C4-2B (cell line): Measurements from ENCODE around the gene HYAL3.
"Not testable (repeated sequence)": the region's sequence is repeated elsewhere in the genome, so short reads cannot be mapped to it uniquely, and the experiment has no call there.

Source experiments
- H3K27ac ChIP-seq: fragments of 450-650 bp; 2 replicates; pipeline ENCODE4 v1.5.1; 2017
- ZFX ChIP-seq: fragments of 450-650 bp; IDR thresholded peaks from 2 replicates; pipeline ENCODE4 v1.6.1; 2017
- TF ChIP-seq, protein P1 (sequence below): fragments of 450-650 bp; conservative IDR thresholded peaks from 2 replicates; pipeline ENCODE4 v1.5.1; 2017; ENCODE audit warnings: mild to moderate bottlenecking

Gene HYAL3

DNA sequence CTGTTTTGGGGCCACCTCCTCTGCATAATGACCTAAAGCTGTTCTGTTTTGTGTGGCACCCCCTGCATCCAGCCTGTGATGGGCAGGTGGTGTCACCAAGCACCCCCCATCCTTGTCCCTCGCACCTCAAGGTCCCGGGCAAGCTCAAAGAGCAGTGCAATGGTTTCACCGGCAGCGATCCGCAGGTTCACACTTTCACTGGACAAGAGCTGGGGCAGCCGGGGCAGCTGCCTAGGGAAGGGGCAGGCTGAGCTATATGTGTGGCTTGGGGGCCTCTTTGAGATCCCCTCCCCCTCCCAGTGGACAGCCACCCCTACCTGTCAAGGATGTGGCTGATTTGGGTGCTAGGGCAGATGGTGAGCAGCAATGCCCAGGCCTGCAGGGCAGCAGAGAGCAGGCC is 10.1 kb downstream of the HYAL3 start:
- TF ChIP-seq, protein P1, sequence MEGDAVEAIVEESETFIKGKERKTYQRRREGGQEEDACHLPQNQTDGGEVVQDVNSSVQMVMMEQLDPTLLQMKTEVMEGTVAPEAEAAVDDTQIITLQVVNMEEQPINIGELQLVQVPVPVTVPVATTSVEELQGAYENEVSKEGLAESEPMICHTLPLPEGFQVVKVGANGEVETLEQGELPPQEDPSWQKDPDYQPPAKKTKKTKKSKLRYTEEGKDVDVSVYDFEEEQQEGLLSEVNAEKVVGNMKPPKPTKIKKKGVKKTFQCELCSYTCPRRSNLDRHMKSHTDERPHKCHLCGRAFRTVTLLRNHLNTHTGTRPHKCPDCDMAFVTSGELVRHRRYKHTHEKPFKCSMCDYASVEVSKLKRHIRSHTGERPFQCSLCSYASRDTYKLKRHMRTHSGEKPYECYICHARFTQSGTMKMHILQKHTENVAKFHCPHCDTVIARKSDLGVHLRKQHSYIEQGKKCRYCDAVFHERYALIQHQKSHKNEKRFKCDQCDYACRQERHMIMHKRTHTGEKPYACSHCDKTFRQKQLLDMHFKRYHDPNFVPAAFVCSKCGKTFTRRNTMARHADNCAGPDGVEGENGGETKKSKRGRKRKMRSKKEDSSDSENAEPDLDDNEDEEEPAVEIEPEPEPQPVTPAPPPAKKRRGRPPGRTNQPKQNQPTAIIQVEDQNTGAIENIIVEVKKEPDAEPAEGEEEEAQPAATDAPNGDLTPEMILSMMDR: no peak
- no peak for TF ChIP-seq ZFX
- peak overlapping the region; percentile 99 for H3K27ac ChIP-seq

DNA sequence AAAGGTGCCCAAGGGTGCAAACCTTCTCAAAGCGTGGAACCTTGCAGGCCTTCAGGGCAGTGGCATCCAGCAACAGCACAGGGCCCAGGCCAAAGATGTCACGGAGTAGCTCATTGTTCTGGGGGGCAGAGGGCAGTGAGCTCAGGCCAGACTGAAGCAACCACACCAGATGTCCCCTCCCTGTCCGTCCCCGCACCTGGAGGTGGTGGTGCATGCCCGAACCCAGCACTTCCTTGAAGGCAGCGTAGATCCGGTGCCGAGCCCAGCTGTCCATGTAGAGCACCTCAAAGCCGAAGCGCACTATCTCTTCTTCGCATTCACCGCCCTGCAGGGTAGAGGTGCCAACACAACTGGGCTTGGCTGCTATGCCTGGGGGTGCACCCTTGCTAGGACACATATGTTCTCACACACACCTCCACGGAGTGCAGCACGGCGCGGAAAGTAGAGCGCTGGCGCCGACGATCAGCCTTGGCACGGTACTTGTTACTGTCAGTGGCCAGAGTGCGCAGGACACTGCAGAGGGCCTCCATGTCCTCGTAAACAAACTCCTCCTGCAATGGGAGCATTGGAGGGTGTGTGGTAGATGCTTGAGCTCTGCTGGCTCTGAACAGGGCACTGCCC is 10.7 kb downstream of the HYAL3 start:
- H3K27ac ChIP-seq: no peak overlapping the region
- TF ChIP-seq ZFX: no peak
- TF ChIP-seq, protein P1: no peak

DNA sequence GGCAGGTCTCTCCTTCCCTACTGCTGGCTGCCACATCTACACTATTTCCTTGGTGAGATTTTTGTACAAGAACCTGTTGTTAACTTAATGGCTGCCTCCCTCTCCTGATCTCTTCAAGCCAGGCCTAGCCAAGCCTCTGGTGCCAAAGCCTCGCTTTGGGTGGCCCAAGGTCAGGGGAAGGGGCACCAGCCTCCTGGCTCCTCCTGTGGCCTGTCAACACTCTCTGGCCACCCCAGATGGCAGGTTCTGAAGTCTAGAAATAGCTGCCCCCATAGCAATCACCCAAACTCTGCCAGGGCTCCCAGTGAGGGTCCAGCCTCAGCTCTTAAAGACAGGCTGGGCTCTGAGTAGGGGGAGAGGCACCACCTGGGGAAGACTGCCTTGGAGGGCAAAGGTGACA is 11.9 kb downstream of the HYAL3 start:
- TF ChIP-seq ZFX: no peak
- TF ChIP-seq, protein P1: no peak
- no peak overlapping the region for H3K27ac ChIP-seq

DNA sequence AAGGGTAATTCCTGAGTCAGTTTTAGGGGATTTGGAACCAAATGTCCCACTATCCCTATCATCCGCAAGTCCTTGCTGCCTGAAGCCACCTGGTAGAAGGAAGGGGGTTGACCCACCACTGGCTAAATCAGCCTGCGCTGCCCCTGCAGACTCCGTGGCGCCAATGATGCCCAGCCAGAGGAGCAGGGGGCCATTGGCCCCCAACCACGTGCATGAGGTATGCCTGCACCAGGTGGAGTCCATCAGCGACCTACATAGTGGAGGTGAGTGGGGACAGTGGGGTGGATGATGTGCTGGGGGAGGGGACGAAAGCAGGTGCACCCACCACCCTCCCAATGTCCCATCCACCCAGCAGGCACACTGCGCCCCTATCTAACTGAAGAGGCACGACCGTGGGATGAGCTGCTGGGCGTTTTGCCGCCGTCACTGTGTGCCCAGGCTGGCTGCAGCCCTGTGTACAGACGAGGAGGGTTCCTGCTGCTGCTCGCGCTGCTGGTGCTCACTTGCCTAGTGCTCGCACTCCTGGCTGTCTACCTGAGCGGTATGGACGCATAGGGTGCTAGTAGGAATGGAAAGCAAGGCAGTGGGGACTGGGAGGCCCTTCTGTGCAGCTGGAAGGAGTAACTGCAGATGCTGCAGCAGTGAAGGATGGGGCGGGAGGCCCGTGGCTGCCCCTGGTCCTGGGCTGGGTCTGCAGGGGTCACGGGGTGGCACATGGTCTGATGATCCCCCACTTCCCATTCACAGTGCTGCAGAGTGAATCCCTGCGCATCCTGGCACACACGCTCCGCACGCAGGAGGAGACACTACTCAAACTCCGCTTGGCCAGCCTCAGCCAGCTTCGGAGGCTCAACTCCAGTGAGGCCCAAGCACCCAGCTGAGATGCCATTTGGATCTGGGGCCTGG is 12.6 kb downstream of the HYAL3 start:
- TF ChIP-seq, protein P1: no peak
- no peak for TF ChIP-seq ZFX
- H3K27ac ChIP-seq: no peak overlapping the region

DNA sequence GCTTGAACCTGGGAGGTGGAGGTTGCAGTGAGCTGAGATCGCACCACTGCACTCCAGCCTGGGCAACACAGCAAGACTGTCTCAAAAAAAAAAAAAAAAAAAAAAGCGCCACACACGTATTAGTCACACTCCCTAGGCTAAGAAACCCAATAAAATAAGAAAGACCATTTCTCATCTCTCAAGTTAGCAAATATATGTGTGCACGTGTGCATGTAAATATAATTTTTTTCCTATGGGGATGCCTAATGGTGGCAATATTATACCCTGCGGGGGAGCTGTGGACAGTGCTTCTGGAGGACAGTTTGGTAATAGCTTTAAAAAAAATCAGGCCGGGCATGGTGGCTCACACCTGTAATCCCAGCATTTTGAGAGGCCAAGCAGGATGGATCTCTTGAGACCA is 15.1 kb downstream of the HYAL3 start:
- H3K27ac ChIP-seq: not testable (repeated sequence)

DNA sequence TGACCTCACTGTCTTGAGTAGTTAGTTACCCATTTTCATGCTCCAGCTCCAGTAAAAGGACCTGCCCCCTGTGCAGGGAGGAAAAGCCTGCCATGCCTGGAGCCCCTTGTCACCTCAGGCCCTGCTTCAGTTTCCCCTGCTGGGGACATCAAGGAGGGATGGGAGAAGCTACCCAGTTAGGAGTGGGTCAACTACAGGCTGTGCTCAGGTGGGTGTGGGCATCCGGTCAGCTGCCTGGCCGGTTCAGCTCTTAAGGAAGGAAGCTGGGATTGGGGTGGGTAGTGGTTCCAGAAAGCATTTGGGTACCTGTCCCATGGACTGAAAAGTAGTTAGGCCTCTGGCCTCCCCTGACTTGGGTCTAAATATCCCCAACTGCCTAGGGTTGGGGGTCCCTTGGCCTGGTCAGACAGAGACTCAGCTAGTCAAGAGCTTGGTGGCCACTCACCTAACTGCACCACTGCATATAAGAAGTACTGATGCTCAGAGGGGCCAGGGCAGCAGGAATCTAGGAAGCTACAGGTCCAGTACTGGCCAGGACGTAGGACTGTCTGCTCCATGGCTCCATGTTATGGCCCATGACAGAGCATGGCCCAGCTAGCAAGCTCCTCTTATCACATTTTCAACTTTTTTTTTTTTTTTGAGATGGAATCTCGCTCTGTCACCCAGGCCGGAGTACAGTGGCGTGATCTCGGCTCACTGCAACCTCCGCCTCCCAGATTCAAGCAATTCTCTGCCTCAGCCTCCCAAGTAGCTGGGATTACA is 19.8 kb downstream of the HYAL3 start:
- TF ChIP-seq, protein P1: no peak
- TF ChIP-seq ZFX: no peak
- H3K27ac ChIP-seq: no peak overlapping the region

DNA sequence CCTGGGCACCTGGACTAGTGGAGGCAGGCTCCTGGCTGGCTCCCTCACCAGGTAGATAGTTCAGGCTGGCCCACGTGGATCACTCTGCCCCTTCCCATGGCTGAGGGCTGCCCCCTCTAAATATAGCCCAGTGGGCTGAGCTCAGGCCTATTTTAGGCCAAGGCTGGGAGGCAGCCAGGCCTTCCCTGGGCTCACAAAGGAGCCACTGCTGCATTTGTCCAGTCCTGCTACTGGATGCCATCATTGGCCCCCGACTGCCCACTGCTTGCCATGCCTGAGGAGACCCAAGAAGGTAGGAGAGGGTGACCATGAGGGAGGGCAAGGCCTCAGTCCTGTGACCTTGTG is 20.4 kb downstream of the HYAL3 start, which contains the start of gene LSMEM2:
Gene LSMEM2, plus strand, starts transcription at position 208 of the 345 bp plus-strand sequence. Its CDS starts 27 bp downstream, at position 235.
- no peak for TF ChIP-seq ZFX
- TF ChIP-seq, protein P1: no peak
- H3K27ac ChIP-seq: no peak within 1 kb of the TSS
